Measurements from ENCODE around the gene HAS3.
"Not testable (repeated sequence)": the region's sequence is repeated elsewhere in the genome, so short reads cannot be mapped to it uniquely, and the experiment has no call there.

Gene HAS3

DNA sequence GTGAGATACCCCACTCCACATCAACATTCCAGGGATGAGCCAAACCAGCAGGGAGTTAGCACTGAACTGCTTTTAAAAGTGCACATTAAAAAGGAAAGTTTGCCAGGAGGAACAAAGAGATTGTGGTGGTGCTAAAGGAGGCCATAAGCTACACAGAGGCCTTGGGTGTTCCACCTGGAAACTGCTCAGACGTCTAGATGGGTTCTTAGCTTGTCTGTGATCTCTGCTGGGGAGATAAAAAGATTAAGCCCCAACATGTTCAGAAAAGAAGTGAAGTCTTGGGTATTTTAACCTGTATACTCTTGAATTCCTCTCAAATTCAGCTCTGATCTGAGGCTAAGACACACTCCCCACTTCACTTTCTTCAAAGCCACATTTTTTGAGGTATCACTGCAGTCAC is 10.4 kb downstream of the HAS3 start:
- no peak for DNase-seq (ENCODE audit: low read depth, low spot score)

DNA sequence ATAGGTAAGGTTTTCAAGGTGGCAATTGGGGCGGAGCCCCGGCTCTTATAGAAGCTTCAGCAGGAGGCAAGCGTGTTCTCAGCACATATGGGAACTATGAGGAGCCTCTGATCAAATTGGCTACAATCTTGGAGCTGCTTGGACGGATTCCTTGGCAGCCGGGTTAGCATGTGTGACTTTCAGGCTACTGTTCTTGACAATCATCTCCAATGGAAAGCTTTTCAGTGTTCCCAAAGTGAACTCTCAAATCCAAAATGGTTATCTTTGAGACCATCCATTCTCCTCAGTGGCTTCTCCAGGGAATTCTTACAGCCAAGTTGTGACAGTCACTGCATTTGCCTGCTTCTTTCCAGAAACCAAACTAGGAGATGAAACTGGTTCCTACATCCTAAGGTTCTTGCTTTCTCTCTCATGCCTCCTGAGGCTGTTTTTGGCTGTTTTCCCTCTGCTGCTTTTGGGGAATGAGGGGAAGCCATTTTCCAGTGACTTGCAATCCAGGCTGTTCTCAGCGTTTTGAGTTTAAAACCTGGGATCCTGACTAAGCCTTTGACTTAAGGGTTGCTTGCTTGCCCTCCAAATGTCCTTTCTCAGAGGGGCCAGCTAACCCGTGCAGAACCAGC is 10.9 kb downstream of the HAS3 start:
- DNase-seq (ENCODE audit: low read depth, low spot score), result no peak

DNA sequence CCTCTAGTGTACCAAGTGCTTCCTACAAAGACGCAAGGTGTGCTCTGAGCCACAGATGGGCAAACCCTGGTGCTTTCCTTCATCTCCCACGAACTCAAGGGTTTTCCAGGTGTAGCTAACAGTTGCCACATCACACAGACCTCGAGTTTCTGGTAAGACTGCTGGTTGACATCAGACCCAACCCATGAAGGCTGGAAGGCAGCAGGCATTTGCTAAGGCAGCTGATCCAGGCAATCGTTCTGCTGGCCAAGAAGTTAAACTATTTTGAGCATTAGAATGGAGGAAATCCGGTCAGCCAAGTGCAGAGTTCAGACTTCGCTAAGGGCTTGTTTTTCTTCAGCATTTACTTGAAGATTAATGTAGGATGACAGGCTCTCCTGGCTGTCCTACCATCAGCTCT is 11.5 kb downstream of the HAS3 start:
- no peak for DNase-seq (ENCODE audit: low read depth, low spot score)

DNA sequence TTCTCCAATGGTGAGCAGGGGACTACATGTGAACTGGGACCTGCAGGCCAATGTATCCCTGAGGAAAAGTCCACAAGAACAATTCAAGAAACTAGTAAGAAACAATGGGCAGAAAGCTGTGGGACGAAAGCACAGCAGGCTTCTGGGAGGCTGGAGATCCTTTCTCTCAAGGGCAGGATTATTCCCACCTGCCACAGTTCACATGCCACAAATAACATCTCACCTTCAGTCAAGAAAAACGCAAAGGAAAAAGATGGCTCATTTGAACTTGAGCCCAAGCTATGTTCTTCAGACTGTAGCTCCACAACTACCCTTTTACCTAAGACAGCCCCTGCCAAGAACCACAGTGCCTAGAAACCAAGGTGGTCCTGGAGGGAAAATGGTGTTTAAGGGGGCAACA is 13.0 kb downstream of the HAS3 start:
- no peak for DNase-seq (ENCODE audit: low read depth, low spot score)

- no peak for DNase-seq (ENCODE audit: low read depth, low spot score)
Observed at GRCh38 chr16:69118994-69119393, 13.5 kb downstream of the HAS3 start.

- DNase-seq (ENCODE audit: low read depth, low spot score), result no peak
Observed at GRCh38 chr16:69119536-69119935, 14.1 kb downstream of the HAS3 start.

GRCh38 chr16:69120096-69120664 is 14.7 kb downstream of the HAS3 start:
- DNase-seq (ENCODE audit: low read depth, low spot score), result no peak

- DNase-seq (ENCODE audit: low read depth, low spot score), result peak; percentile 31
Observed at GRCh38 chr16:69123910-69124309, 18.5 kb downstream of the HAS3 start.

DNA sequence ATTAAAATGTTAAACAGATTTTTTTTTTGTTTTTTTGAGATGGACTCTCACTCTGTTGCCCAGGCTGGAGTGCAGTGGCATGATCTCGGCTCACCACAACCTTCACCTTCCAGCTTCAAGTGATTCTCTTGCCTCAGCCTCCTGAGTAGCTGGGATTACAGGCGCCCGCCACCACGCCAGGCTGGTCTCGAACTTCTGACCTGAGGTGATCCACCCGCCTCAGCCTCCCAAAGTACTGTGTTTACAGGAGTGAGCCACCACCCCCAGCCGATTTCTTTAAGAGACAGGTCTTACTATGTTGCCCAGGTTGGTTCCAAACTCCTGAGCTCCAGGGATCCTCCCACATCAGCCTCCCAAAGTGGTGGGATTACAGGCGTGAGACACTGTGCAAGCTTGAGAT is 19.0 kb downstream of the HAS3 start:
- DNase-seq (ENCODE audit: low read depth, low spot score), result not testable (repeated sequence)

DNA sequence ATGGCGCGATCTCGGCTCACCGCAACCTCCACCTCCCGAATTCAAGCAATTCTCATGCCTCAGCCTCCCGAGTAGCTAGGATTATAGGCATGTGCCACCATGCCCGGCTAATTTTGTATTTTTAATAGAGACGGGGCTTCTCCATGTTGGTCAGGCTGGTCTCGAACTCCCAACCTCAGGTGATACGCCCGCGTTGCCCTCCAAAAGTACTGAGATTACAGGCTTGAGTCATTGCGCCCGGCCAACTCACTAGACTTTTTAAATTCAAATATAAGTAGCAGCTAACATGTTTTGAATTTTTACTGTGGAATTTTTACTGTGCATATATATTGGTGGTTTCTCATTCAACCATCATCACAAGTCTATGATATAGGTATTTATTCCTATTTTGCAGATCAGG is 19.5 kb downstream of the HAS3 start:
- not testable (repeated sequence) for DNase-seq (ENCODE audit: low read depth, low spot score)

DNA sequence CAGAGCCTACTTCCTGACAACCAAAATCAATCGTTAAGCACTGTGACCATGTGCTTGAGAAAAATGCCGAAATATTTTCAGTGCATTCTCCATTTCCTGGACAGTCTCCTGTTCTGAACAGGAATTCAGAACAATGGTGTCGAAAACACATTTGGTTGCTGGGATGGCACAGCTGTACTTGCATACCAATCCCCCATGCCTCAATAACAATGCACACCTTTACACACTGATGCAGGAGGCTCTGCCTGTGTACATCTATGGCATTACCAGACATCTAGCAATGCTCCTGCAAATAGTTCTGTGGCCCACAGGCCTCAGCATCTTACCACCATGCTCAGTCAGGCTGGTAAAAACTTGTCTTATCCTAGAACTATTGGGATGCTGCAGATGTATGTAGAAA is 20.8 kb downstream of the HAS3 start:
- no peak for DNase-seq (ENCODE audit: low read depth, low spot score)

DNA sequence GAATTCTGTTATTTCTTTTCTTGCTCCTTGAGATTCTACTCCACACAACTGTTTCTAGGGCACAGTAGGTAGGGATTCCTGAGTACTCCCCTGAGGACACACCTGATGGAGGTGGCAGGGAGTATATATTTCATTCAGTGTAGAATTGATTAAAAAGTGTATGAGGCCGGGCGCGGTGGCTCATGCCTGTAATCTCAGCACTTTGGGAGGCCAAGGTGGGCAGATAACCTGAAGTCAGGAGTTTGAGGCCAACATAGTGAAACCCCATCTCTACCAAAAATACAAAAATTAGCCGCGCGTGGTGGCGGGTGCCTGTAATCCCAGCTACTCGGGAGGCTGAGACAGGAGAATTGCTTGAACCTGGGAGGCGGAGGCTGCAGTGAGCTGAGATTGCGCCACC is 21.3 kb downstream of the HAS3 start:
- DNase-seq (ENCODE audit: low read depth, low spot score), result not testable (repeated sequence)

DNA sequence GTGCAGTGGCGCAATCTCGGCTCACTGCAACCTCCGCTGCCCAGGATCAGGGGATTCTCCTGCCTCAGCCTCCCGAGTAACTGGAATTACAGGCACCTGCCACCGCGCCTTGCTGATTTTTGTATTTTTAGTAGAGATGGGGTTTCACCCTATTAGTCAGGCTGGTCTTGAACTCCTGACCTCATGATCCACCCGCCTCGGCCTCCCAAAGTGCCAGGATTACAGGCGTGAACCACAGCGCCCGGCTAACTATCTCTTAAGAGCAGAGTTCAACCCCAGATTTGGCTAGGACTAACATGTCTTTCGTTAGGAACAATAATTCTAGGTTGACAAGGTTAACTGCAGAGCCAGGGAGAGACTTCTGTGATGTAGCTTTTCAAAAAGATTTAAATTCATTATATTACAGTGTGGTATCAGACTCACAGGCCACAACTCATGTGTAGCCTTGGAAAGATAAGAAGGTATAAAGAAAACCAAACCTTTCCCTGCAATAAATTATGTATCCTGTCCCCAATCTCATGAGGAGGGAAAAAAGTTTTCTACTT is 22.6 kb downstream of the HAS3 start:
- DNase-seq (ENCODE audit: low read depth, low spot score), result no peak

DNA sequence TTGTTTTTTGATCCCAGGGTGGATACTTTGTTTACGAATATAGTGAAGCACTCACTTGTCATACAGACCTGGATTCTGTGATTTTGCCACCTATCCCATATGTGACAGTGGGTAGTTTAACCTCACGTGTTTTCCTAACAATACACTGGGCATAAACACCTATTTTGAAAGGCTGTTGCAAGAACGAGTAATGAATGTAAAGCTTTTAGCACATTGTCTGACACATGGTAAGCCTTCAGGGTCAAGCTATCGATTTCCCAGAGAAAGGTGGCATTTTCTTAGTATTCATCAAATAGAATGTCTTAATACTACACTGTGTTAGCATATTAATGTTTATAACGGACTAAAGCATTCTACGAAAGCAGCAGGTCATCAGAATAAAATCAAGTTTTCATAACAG is 25.0 kb downstream of the HAS3 start:
- no peak for DNase-seq (ENCODE audit: low read depth, low spot score)

GRCh38 chr16:69131167-69131838 is 25.9 kb downstream of the HAS3 start:
- no peak for DNase-seq (ENCODE audit: low read depth, low spot score)

DNA sequence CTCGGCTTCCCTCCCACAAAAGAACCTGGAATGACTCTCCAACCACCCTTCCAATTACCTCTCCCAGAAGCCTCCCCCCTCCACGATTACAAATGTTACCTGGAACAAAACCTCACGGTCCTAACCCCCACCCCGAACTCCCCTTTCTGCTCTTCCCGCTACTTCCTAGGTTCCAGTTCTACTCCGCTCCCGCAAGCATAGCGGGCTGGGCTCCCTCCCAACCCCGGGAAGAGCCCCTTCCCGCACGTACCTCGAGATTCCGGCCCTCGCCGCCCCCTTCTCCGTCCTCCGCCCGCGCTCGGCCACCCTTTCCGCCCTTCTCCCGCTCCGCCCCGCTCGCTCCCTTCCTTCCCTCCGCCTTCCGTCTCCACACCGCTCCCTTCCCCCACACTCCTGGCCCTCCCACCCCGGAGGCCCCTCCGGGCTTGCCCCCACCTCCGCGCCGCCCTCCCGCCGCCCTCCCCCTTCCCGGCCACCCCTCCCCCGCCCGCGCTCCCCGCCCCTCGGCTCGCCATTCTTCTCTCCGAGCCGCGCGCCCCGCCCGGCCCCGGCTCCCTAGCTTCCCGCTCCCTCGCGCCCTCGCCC is 26.5 kb downstream of the HAS3 start:
- peak; percentile 46 for DNase-seq (ENCODE audit: low read depth, low spot score)

DNA sequence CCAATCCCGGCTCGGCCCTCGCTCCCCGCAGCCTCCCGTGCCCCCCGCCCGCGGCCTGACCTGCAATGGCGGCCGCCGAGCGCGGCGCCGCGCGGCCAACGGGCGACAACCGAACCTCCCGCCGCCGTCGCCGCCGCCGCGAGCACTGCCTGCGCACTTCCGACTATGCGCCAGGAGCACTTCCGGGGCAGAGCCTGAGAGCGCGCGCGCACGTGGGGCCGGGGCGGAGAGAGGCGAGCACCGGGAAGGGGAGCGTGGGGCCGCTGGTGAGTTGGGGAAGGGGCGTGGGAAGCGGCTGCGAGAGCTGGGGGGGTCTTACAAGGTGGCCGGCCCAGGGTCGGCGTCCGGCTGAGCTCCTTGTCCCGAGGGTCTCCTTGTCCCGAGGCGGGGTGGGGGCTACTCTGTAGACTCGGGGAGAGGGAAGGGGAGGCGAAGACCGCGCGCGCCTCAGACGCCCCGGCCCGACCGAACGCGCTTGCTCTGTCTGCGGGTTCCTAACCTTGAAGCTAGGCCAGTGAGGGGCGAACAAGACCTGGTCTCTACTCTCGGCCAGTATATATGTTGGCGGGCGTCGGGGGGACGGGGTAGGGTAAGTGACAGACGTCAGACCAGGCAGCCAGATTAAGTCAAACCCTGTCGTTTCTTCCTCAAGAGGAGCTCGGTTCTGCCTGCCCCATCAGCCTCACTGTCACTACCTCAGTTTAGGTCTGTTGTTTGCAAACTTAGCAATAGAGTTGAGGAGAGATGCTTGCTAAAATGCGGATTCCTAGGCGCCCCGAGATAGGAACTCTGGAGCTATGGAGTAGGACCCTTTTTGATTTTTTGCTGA is 27.2 kb downstream of the HAS3 start, which contains the start of the genes CHTF8 and UTP4:
Gene CHTF8, minus strand, starts transcription at position 165 of the 829 bp plus-strand sequence. CDS start 11,130 bp downstream, outside the sequence.
Gene UTP4, plus strand, starts transcription at position 226 of the 829 bp plus-strand sequence. CDS start 811 bp downstream, outside the sequence.
- peak; percentile 68 for DNase-seq (ENCODE audit: low read depth, low spot score)

GRCh38 chr16:69133373-69133954 is 28.0 kb downstream of the HAS3 start:
- no peak for DNase-seq (ENCODE audit: low read depth, low spot score)

DNA sequence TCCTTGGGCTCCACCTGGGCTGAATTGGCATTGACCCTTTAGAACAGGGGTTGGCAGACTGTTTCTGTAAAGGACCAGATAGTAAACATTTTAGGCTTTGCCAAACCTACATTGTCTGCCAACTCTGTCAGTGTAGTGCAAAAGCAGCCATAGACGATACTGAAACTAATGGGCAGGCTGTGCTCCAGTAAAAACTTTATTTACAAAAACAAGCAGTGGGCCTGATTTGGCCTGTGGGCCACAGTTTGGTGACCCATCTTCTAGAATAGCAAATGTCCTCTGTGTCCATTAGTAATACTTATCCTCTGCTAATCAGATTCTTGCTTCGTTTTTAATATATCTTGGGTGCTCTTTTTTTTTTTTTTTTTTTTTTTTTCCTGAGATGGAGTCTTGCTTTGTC is 33.2 kb downstream of the HAS3 start:
- DNase-seq (ENCODE audit: low read depth, low spot score), result no peak

DNA sequence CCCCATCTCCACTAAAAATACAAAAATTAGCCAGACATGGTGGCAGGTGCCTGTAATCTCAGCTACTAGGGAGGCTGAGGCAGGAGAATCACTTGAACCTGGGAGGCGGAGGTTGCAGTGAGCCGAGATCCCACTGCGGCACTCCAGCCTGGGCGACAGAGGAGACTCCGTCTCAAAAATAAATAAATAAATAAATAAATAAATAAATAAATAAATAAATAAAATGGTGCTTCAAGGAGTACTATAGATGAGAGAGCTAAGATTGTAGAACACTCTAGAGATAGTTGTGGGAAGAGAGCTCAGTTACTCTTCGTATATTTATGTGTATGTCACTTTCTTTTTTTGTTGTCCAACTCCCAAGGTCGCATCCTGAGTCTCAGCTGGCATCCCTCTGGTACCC is 34.0 kb downstream of the HAS3 start:
- not testable (repeated sequence) for DNase-seq (ENCODE audit: low read depth, low spot score)

DNA sequence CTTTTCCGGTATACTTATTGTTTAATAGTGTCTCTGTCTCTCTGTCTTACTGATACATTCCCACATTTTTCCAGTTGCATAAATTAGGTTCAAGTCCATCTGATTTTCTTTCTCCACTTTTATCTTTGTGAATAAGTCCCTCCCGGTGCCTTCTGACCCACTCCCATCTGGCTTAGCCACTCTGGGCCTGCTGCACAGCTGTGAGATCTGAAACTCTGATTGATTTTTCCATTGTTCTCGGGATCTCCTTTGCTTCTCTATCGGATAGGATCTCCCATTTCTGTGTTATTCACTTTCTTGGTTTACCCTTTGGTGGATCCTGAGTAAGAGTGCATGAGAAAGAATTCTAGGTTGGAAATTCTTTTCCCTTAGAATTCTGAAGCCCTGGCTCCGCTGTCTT is 35.6 kb downstream of the HAS3 start:
- no peak for DNase-seq (ENCODE audit: low read depth, low spot score)

Measured in activated naive CD8-positive, alpha-beta T cell treated with anti-CD3 and anti-CD28 coated beads, Interleukin-2, amount 50 U/mL, for 16 hours (primary cell).